NCI-H1105 treated with DMSO at 0.1 percent for 48 hours (cell line): ENCODE data around the gene RSU1.

Experiments
- DNase-seq: peaks from one replicate; lab custom pipeline; 2025; lab: John Stamatoyannopoulos, UW

The RSU1 gene

GRCh38 chr10:16817125-16818019 lies at the start of gene RSU1:
TSS of gene RSU1 (minus strand) at chr10:16817424. CDS start at chr10:16817081, 343 bp downstream.
- peak; percentile 95 for DNase-seq

DNA sequence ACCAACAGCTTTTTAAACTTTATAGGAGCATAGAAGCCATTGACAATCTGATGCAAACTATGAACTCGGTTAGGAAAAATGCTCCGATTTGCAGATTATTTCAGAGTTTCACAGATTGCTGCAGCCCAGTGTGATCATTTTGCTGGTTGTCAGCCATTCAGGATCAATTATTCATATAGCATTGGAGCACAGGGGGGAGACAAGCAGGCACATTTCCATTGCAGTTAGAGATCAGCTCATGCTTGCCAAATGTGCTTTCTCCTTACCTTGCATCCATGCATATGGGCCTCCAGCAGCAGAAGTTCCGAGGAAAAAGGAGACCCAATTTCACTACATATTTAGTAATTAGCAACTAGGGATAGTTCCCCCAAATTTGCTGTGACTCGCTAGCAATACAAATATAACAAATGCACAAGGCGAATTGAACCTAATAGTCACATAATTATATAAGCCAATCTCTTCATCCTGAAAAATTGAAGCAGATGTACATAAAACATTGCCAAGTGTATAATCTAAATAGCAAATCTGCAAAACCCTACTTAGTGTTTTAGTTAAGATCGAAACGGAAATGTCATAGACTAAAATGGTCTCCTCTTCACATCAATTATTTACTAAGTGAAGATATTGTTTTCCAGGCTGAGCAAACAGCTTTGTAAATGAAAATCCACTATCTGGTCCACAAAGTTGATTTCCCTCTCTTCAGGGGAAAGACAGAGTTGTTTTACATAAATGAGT lies 49.5 kb upstream of the RSU1 start:
- no peak for DNase-seq

DNA sequence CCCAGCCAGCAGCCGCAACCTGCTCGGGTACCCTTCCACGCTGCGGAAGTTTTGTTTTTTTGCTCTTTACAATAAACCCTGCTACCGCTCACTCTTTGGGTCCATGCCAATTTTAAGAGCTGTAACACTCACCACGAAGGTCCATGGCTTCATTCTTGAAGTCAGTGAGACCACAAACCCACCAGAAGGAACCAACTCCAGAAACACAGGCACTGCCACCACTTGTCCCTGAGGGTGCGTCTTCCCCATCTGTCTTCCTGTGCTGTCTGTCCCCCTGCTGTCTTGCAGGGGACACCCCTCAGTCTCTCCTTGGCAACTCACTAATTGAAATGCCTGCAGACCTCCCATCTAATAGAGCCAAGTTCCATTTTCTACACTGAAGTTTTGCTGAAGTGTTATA lies 48.5 kb upstream of the RSU1 start:
- no peak for DNase-seq

DNA sequence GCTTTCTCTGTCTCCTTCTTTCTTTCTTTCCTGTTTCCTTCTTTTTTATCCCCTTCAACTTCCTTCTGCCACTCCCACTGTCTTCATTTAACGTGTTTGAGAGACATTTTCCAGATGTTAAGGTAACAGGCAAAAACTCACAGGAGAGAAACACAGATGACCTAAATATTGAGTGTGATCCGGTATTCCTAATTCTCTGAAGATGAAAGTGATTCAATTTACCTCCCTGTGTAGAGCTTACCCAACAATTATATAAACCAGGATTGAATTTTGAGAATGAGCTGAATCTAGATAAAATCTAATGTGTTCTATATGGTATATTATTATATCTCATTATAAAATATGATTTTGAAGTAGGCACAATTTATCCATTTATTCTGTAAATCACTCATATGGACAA lies 46.5 kb upstream of the RSU1 start:
- DNase-seq: no peak

DNA sequence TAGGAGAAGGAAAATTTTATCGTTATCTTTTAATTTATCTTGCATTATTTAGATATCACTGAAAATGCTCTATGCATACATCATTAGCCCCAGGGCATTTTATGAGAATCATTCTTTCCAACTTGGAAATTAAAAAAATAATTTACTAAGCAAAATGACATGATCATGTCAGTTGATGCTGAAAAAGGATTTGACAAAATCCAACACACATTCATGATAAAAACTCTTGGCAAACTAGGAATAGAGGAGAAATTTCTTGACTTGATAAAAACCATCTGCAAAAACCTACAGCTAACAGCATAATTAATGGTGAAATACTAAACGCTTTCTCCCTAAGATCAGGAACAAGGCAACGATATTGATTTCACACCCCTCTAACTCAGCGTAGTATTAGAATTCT lies 40.2 kb upstream of the RSU1 start:
- no peak for DNase-seq

GRCh38 chr10:16856567-16856966 lies 39.3 kb upstream of the RSU1 start:
- DNase-seq: no peak

- DNase-seq: no peak
Observed at GRCh38 chr10:16856092-16856491, 38.9 kb upstream of the RSU1 start.

- no peak for DNase-seq
Observed at GRCh38 chr10:16854623-16855022, 37.4 kb upstream of the RSU1 start.

GRCh38 chr10:16853809-16854208 lies 36.6 kb upstream of the RSU1 start:
- DNase-seq: no peak

GRCh38 chr10:16853201-16853600 lies 36.0 kb upstream of the RSU1 start:
- peak; percentile 7 for DNase-seq

DNA sequence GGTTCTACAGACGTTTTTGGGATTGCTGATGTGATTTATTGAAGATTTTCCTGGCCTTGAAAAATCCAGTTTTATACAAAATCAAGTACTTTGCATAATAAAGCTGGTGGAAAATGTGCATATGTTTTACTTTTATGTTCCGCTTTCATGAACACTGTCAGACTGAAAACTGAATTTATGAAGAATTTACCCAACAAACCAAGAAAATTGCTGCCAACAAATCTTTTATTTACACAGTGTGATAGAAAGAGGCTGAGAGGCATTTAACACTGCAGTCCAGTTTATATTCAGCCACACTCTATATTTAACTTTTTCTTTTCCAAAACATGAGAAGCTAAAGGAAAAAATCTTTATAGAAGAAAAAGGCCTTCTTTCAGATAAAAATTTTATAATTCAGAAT lies 35.4 kb upstream of the RSU1 start:
- no peak for DNase-seq

DNA sequence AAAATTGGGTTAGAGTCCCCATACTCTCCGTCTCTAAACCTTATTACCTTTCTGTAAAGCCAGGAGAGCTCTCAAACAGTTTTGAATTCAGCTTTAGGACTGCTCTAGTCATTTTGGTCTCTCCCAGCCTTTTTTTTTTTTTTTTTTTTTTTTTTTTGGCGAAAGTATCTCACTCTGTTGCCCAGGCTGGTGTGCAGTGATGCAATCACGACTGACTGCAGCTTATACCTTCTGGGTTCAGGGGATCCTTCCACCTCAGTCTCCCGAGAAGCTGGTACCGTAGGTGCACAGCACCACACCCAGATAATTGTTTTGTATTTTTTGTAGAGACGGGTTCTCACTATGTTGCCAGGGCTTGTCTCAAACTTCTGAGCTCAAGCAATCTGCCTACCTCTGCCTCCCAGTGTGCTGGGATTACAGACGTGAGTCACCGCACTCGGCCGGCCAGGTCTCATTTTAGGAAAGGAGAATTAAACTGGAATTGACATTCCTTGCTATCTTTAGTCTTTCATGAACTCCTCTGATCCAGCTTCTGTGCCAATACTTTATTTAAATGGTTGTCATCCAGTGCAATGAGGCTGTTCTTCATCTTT lies 31.4 kb upstream of the RSU1 start:
- DNase-seq: no peak

GRCh38 chr10:16847644-16848043 lies 30.4 kb upstream of the RSU1 start:
- no peak for DNase-seq

GRCh38 chr10:16845248-16845647 lies 28.0 kb upstream of the RSU1 start:
- DNase-seq: no peak

DNA sequence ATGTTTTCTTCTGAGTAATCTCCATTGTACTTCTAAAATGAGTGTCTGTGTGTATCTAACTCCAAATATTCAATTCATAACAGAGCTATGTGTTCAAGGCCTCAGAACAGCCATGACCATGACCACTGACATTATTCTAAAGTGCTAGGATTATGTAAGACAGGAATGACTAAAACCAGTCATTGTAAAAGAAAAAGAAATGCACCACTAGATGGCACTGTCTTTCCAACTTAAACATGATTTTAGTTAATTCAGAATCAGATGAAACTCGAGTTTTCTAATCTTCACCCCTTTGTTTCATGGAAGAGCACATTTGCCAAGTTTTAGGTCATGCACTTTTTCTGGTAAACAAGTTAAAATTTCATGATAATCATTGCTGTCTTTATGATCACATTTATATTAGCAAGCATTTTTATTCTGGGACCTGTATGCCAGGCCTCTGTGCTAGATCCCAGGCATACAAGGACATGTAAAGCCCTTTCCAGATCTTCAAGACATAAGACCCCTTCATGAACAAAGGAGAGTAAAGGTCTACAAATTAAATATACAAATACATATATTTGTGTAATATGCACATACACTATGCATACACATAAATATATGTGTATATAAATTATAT lies 26.1 kb upstream of the RSU1 start:
- DNase-seq: peak; percentile 44

DNA sequence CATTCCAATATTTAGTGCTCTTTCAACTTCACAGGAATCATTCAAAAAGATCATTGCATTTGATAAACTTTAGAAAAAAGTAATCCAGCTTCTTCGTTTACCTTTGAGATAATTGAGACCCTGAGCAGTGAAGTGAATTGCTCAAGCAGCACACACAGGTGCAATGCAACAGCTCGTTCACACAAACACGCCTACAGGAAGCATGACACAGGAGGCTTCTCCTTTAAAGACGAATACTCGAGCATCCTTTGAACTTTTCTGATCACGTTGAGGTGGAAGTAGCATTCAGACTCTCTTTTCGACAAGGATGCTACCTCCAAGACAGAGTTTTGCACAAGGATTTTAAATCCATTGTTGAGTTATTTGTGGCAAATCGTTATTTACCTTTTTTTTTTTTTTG lies 18.0 kb upstream of the RSU1 start:
- no peak for DNase-seq

GRCh38 chr10:16832351-16833080 lies 15.3 kb upstream of the RSU1 start:
- no peak for DNase-seq

- DNase-seq: no peak
Observed at GRCh38 chr10:16828701-16829175, 11.5 kb upstream of the RSU1 start.

DNA sequence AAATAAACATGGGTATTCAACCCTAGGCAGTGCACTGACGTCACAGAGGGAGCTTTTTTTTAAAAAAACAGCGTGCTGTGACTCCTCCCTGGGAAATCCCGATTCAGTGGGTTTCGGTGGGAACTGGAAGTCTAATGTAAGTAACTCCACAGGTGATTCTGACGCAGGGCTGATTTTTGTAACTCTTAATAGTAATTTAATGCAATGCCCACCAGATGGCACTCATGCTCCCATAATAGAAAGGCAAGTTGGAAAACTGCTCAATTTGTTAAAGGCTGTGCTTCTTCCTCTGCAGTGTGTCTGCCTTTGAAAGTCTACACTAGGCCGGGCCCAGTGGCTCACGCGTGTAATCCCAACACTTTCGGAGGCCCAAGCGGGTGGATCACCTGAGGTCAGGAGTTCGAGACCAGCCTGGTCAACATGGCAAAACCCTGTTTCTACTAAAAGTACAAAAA lies 10.9 kb upstream of the RSU1 start:
- peak; percentile 64 for DNase-seq

GRCh38 chr10:16827474-16827873 lies 10.2 kb upstream of the RSU1 start:
- DNase-seq: peak; percentile 50

- no peak for DNase-seq
Observed at GRCh38 chr10:16822726-16823360, 5.6 kb upstream of the RSU1 start.
